Right lobe of liver (tissue), 4 donors: Measurements from ENCODE around the gene EML3.

ENCODE experiments used
- POLR2A ChIP-seq: fragments of 450-650 bp; IDR thresholded peaks from one replicate; pipeline ENCODE4 v1.6.1; 2017; ENCODE audit warnings: antibody characterized with exemption, mild to moderate bottlenecking
- TF ChIP-seq, protein P1 (sequence below), 4 donors: fragments of 200-600 bp in 3 of 4; fragments of 450-650 bp in 1 of 4; IDR thresholded peaks; one replicate each; pipeline versions ENCODE4 v1.5.1 to v1.8.0; 2016 to 2022; ENCODE audit warnings: antibody characterized with exemption in 4 of 4, mild to moderate bottlenecking in 2 of 4
- donor health status: DM: no; HTN: no; CAD: no.
- donor health status: DM: no; HTN: no; CAD: no.
- donor health status: DM: no; HTN: yes; CAD: no.

DNA sequence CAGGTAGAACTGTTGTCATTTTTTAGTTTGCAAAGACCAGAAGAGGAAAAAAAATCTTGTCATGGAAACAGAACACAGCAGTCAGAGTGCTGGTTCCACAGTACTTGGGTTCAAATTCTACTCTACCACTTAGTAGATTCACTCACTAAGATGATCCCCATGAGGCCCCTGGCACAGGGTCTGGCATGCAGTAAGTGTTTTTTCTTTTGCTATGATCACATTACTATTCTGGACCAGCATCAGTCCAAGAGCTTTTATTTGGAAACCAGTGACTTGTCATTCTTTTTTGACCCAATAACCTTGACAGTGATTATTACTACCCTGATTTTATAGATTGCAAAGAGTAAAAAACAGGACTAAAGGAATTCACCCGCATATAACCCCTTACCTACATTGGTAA lies 43.0 kb downstream of the EML3 start:
- TF ChIP-seq, protein P1, sequence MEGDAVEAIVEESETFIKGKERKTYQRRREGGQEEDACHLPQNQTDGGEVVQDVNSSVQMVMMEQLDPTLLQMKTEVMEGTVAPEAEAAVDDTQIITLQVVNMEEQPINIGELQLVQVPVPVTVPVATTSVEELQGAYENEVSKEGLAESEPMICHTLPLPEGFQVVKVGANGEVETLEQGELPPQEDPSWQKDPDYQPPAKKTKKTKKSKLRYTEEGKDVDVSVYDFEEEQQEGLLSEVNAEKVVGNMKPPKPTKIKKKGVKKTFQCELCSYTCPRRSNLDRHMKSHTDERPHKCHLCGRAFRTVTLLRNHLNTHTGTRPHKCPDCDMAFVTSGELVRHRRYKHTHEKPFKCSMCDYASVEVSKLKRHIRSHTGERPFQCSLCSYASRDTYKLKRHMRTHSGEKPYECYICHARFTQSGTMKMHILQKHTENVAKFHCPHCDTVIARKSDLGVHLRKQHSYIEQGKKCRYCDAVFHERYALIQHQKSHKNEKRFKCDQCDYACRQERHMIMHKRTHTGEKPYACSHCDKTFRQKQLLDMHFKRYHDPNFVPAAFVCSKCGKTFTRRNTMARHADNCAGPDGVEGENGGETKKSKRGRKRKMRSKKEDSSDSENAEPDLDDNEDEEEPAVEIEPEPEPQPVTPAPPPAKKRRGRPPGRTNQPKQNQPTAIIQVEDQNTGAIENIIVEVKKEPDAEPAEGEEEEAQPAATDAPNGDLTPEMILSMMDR (IDR thresholded peaks at IDR 0.05) = no peak
- TF ChIP-seq POLR2A = no peak
